OCI-LY3 (cell line): ENCODE results near the gene SYNDIG1.

Experiments
- H2AFZ ChIP-seq: fragments of 200-600, 300-600 bp; shearing (Covaris generic); 2 replicates; pipeline ENCODE4 v1.6.0; 2014; ENCODE audit warnings: antibody characterized with exemption, low read depth, low read length
- H3K27ac ChIP-seq: fragments of 200-600, 300-600 bp; sonication (generic); 2 replicates; pipeline ENCODE4 v1.5.1; 2014; ENCODE audit warnings: mild to moderate bottlenecking, low read length, moderate library complexity, mixed read lengths
- H3K27me3 ChIP-seq: fragments of 200-600, 300-600 bp; sonication (generic); 2 replicates; pipeline ENCODE4 v1.6.1; 2014; ENCODE audit warnings: low read depth, low read length, mixed read lengths
- H3K36me3 ChIP-seq: fragments of 200-600, 300-600 bp; sonication (generic); replicated peaks from 2 replicates; pipeline ENCODE3; 2014; ENCODE audit warnings: low read depth, low read length, mixed read lengths
- H3K4me1 ChIP-seq: fragments of 300-600, 200-600 bp; sonication (generic); 2 replicates; pipeline ENCODE4 v1.6.1; 2014; ENCODE audit warnings: low read length, mixed read lengths
- H3K4me2 ChIP-seq: fragments of 200-600, 300-600 bp; sonication (generic); 2 replicates; pipeline ENCODE4 v1.6.1; 2014; ENCODE audit warnings: low read length, mixed read lengths
- H3K4me3 ChIP-seq: fragments of 300-600, 200-600 bp; sonication (generic); 2 replicates; pipeline ENCODE4 v1.5.1; 2014; ENCODE audit warnings: antibody characterized with exemption, mild to moderate bottlenecking, low read length, moderate library complexity
- H3K79me2 ChIP-seq: fragments of 300-600, 200-600 bp; shearing (Covaris generic); 2 replicates; pipeline ENCODE4 v1.6.1; 2014; ENCODE audit warnings: mild to moderate bottlenecking, low read length, mixed read lengths
- H3K9ac ChIP-seq: fragments of 300-600, 200-600 bp; shearing (Covaris generic); 2 replicates; pipeline ENCODE4 v1.6.0; 2014; ENCODE audit warnings: mild to moderate bottlenecking, low read length, moderate library complexity
- H3K9me3 ChIP-seq: fragments of 200-600, 300-600 bp; shearing (Covaris generic); 2 replicates; pipeline ENCODE4 v1.6.1; 2014; ENCODE audit warnings: low read length, mixed read lengths; ENCODE audit not compliant: insufficient read depth
- H4K20me1 ChIP-seq: fragments of 200-600, 300-600 bp; sonication (generic); 2 replicates; pipeline ENCODE4 v1.6.1; 2016; ENCODE audit warnings: low read length, mixed read lengths; ENCODE audit not compliant: insufficient read depth
- CTCF ChIP-seq: fragments of 200-600, 300-600 bp; sonication (generic); IDR thresholded peaks from 2 replicates; pipeline ENCODE4 v1.5.1; 2014; ENCODE audit warnings: antibody characterized with exemption, low read length, low read depth
- EZH2phosphoT487 ChIP-seq: fragments of 200-600 bp; shearing (Covaris generic); IDR thresholded peaks from 2 replicates; pipeline ENCODE4 v1.6.1; 2018; ENCODE audit warnings: antibody characterized with exemption, mixed run types, low read depth

The SYNDIG1 gene

GRCh38 chr20:24659835-24660234 lies 190.4 kb downstream of the SYNDIG1 start:
- no peaks in the 10 kb centered on the region for H3K9me3 ChIP-seq

GRCh38 chr20:24660651-24661050 lies 191.2 kb downstream of the SYNDIG1 start:
- Histone ChIP-seq H2AFZ (no peak overlapping the region), H3K27ac (no peak overlapping the region), H3K4me1 (peaks cover 10% of the 10 kb centered on the region), H3K9ac (no peak overlapping the region), H3K4me3 (no peak overlapping the region), H4K20me1 (no peaks in the 10 kb centered on the region), H3K27me3 (peaks cover 47% of the 10 kb centered on the region), H3K36me3 (no peaks in the 10 kb centered on the region), H3K9me3 (no peaks in the 10 kb centered on the region), H3K4me2 (no peak overlapping the region), H3K79me2 (no peaks in the 10 kb centered on the region)
- no peak for TF ChIP-seq CTCF
- TF ChIP-seq EZH2phosphoT487 = no peak

More at GRCh38 chr20:24659835-24660234, 190.4 kb downstream of the SYNDIG1 start:
- H4K20me1 ChIP-seq = no peaks in the 10 kb centered on the region
- H2AFZ ChIP-seq = no peak overlapping the region
- no peak for TF ChIP-seq CTCF
- TF ChIP-seq EZH2phosphoT487 = no peak
- peaks cover 39% of the 10 kb centered on the region for H3K27me3 ChIP-seq
- H3K36me3 ChIP-seq = no peaks in the 10 kb centered on the region
- H3K4me1 ChIP-seq = peaks cover 10% of the 10 kb centered on the region
- H3K9ac ChIP-seq = no peak overlapping the region
- H3K4me3 ChIP-seq = no peak overlapping the region
- peak overlapping the region; percentile 10; the same call in 1 of the 2 replicates for H3K4me2 ChIP-seq
- no peak overlapping the region for H3K27ac ChIP-seq
- H3K79me2 ChIP-seq = no peaks in the 10 kb centered on the region

GRCh38 chr20:24661255-24661654 lies 191.8 kb downstream of the SYNDIG1 start:
- H3K27me3 ChIP-seq = peaks cover 48% of the 10 kb centered on the region
- no peak overlapping the region for H3K4me2 ChIP-seq
- peaks cover 10% of the 10 kb centered on the region for H3K4me1 ChIP-seq
- no peak overlapping the region for H3K4me3 ChIP-seq
- no peaks in the 10 kb centered on the region for H3K36me3 ChIP-seq
- H3K79me2 ChIP-seq = no peaks in the 10 kb centered on the region
- no peak for TF ChIP-seq EZH2phosphoT487
- no peak for TF ChIP-seq CTCF
- no peak overlapping the region for H3K27ac ChIP-seq
- H2AFZ ChIP-seq = no peak overlapping the region
- no peaks in the 10 kb centered on the region for H3K9me3 ChIP-seq
- H3K9ac ChIP-seq = no peak overlapping the region
- no peaks in the 10 kb centered on the region for H4K20me1 ChIP-seq

- Histone ChIP-seq H3K36me3 (no peaks in the 10 kb centered on the region), H3K27me3 (peaks cover 52% of the 10 kb centered on the region), H3K9ac (no peak overlapping the region), H4K20me1 (no peaks in the 10 kb centered on the region), H3K4me2 (no peak overlapping the region), H3K27ac (no peak overlapping the region), H3K79me2 (no peaks in the 10 kb centered on the region), H3K9me3 (no peaks in the 10 kb centered on the region), H3K4me3 (no peak overlapping the region), H2AFZ (no peak overlapping the region), H3K4me1 (peaks cover 10% of the 10 kb centered on the region)
- TF ChIP-seq EZH2phosphoT487 (no peak), CTCF (no peak)
These were observed 192.9 kb downstream of the SYNDIG1 start for GRCh38 chr20:24662322-24662721.
